Astrocyte of the cerebellum (primary cell): ENCODE measurements around the gene TMEM236.

ENCODE experiments used
- DNase-seq: peaks from one replicate; pipeline ENCODE4 v3.0.0-alpha.2; 2011; ENCODE audit warnings: low read depth
- H3K4me3 ChIP-seq: 2 replicates; pipeline ENCODE4 v1.5.1; 2011; ENCODE audit warnings: mild to moderate bottlenecking, low read depth, low read length, moderate library complexity
- in situ Hi-C: cut with HindIII; loops from 2 replicates; pipeline ENCODE4 v1.10.0; 2017; ENCODE audit warnings: low sequenced_read_pairs
- TF ChIP-seq, protein P1 (sequence below): IDR thresholded peaks from 2 replicates; pipeline ENCODE4 v1.5.1; 2012; ENCODE audit warnings: low read length, low read depth, moderate library complexity, mild to moderate bottlenecking; ENCODE audit errors: missing control alignments

The TMEM236 gene

DNA sequence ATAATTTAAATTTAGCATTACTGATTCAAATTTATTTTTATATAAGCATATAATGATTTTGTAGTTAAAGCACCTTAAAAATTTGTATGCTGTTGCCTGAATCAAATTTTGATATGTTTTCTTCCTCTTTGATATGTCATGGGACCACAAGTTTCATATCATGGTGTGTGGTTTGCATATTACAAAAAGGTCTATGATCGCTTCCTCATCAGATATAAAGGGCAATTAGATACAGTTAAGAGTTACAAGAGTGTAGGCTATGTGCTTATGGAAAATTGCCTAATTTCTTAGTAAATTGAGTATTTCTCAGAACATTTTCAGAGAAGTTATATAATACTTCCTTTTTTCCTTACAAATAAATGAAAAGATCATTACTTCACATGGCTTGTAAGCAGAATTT is 79.3 kb downstream of the TMEM236 start:
- H3K4me3 ChIP-seq: no peak overlapping the region
- no peak for DNase-seq
- TF ChIP-seq, protein P1, sequence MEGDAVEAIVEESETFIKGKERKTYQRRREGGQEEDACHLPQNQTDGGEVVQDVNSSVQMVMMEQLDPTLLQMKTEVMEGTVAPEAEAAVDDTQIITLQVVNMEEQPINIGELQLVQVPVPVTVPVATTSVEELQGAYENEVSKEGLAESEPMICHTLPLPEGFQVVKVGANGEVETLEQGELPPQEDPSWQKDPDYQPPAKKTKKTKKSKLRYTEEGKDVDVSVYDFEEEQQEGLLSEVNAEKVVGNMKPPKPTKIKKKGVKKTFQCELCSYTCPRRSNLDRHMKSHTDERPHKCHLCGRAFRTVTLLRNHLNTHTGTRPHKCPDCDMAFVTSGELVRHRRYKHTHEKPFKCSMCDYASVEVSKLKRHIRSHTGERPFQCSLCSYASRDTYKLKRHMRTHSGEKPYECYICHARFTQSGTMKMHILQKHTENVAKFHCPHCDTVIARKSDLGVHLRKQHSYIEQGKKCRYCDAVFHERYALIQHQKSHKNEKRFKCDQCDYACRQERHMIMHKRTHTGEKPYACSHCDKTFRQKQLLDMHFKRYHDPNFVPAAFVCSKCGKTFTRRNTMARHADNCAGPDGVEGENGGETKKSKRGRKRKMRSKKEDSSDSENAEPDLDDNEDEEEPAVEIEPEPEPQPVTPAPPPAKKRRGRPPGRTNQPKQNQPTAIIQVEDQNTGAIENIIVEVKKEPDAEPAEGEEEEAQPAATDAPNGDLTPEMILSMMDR: no peak
- in situ Hi-C loops: no loop called here

DNA sequence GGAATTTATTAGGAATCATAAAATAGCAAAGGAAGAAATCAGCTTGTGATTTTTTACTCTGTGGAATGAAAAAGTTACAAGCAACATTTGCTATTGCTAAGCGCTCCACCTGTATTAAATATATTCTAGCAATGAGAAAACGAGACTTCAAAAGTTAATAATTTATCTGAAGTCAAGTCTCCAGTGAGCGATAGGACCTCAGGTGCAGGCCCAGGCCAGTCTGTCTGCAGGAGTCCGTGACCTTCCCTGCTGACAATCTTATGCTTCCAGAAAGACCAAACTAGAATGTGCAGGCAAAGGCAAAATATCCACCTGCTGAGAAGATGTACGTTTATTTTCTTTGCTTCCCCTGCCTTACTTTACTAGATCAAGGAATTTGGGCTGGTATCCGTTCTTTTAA is 79.9 kb downstream of the TMEM236 start:
- no peak overlapping the region for H3K4me3 ChIP-seq
- in situ Hi-C loops: no loop called here
- no peak for DNase-seq
- TF ChIP-seq, protein P1: no peak

DNA sequence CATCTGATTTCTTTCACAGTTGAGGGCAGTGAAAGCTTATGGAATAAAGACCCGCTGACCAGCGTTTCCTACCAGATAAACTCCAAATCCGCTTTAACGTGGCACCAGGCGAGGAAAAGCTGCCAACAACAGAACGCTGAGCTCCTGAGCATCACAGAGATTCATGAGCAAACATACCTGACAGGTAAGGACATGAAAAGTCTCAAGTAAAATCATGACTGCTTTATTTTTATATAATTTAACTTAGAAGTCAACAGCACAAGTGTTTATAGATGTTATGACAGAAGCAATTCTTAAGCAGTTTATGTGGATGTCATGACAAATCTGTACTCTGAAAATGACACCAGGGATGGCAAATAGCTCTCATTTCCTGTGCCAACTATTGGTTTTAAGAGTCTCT is 81.7 kb downstream of the TMEM236 start:
- DNase-seq: no peak
- in situ Hi-C loops: no loop called here
- H3K4me3 ChIP-seq: no peak overlapping the region
- TF ChIP-seq, protein P1: no peak

GRCh38 chr10:17835688-17836087 is 83.7 kb downstream of the TMEM236 start:
- DNase-seq: peak; percentile 67
- H3K4me3 ChIP-seq: no peak overlapping the region
- TF ChIP-seq, protein P1: peak; percentile 22
- in situ Hi-C loops: no loop called here

DNA sequence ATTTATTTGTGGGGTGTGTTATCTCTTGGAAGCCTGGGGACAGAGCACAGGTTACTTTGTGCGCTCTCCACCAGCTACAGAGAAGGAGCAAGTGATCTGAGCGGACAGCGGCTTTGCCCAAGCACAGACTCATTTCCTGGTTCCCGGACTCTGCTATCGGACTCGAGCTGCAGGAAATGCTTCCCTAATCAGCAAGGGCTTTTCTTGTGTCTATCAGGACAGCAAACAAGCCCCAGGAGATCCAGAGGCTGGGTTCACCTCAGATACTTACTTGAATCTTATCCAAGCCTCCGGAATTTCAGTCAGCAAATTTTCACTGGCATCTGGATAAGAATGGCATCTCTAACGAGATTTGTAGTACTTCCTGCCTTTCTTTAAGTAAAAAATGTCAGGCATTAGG is 84.9 kb downstream of the TMEM236 start:
- in situ Hi-C loops: no loop called here
- peak overlapping the region; percentile 3 for H3K4me3 ChIP-seq
- TF ChIP-seq, protein P1: no peak
- peak; percentile 22 for DNase-seq

- no peak overlapping the region for H3K4me3 ChIP-seq
- DNase-seq: no peak
- TF ChIP-seq, protein P1: no peak
- in situ Hi-C loops: no loop called here
These were observed 86.2 kb downstream of the TMEM236 start for GRCh38 chr10:17838080-17838648.
